PC-3 (cell line): ENCODE data around the gene YPEL3. TPM values are rescaled to one million over a fixed set of nuclear protein-coding genes. Genes with fewer than 3 reads are reported as not detected.

Experiments
- ATAC-seq: fragments of 200-7000 bp; cut with Tn5 transposase; 2 replicates; pipeline ENCODE4 v1.9.1; 2020; ENCODE audit warnings: mild to moderate bottlenecking, moderate library complexity
- BruUV-seq: library from RNA; stranded (reverse); fragments of 400-500 nt; replicated peaks from 2 replicates; lab custom pipeline; 2021; lab: Mats Ljungman, UMichigan
- CTCF ChIA-PET: fragments of 300-600 bp; sonication (Branson Sonifier 250); formaldehyde crosslinking; loops from one replicate; lab custom pipeline; 2022; ENCODE audit warnings: antibody characterized with exemption; lab: Charles Lee
- POLR2A ChIA-PET: fragments of 300-600 bp; sonication (Branson Sonifier 250); formaldehyde crosslinking; loops from one replicate; lab custom pipeline; 2022; ENCODE audit warnings: antibody characterized with exemption; ENCODE audit not compliant: unreplicated experiment; lab: Charles Lee
- DNase-seq: peaks from one replicate; pipeline ENCODE4 v3.0.0-alpha.2; 2015
- H2AFZ ChIP-seq: fragments of 300-600 bp; sonication (generic); 2 replicates; pipeline ENCODE4 v1.6.0; 2016; ENCODE audit warnings: antibody characterized with exemption, low read length
- H3F3A ChIP-seq: fragments of 300-600 bp; sonication (generic); one replicate; pipeline ENCODE4 v1.6.0; 2017; ENCODE audit warnings: antibody characterized with exemption, low read length, control low read depth, mild to moderate bottlenecking; ENCODE audit not compliant: unreplicated experiment
- H3K27ac ChIP-seq: fragments of 300-600 bp; sonication (generic); 2 replicates; pipeline ENCODE4 v1.5.1; 2016; ENCODE audit warnings: mild to moderate bottlenecking, low read length
- H3K27me3 ChIP-seq: fragments of 300-600 bp; sonication (generic); 2 replicates; pipeline ENCODE4 v1.6.1; 2016; ENCODE audit warnings: low read length, mixed read lengths
- H3K36me3 ChIP-seq: fragments of 300-600 bp; sonication (generic); 2 replicates; pipeline ENCODE4 v1.6.1; 2016; ENCODE audit warnings: low read depth, mixed run types, low read length, mixed read lengths
- H3K4me1 ChIP-seq: fragments of 300-600 bp; sonication (generic); 2 replicates; pipeline ENCODE4 v1.5.1; 2016; ENCODE audit warnings: low read length; ENCODE audit not compliant: insufficient read depth
- H3K4me2 ChIP-seq: fragments of 300-600 bp; sonication (generic); 2 replicates; pipeline ENCODE4 v1.6.0; 2016; ENCODE audit warnings: low read length
- H3K4me3 ChIP-seq: fragments of 300-600 bp; sonication (generic); 2 replicates; pipeline ENCODE4 v1.5.1; 2016; ENCODE audit warnings: mild to moderate bottlenecking, low read length, mixed read lengths
- H3K79me2 ChIP-seq: fragments of 300-600 bp; sonication (generic); 2 replicates; pipeline ENCODE4 v1.6.1; 2017; ENCODE audit warnings: low read length, mixed read lengths
- H3K9ac ChIP-seq: fragments of 300-600 bp; sonication (generic); 2 replicates; pipeline ENCODE4 v1.6.0; 2016; ENCODE audit warnings: mild to moderate bottlenecking, low read length
- H3K9me2 ChIP-seq: fragments of 300-600 bp; sonication (generic); replicated peaks from 2 replicates; pipeline ENCODE4 v1.6.1; 2016; ENCODE audit warnings: mixed run types, low read length, mixed read lengths
- H3K9me3 ChIP-seq: fragments of 300-600 bp; sonication (generic); 2 replicates; pipeline ENCODE4 v1.6.1; 2016; ENCODE audit warnings: low read length, mixed read lengths
- H4K20me1 ChIP-seq: fragments of 300-600 bp; sonication (generic); 2 replicates; pipeline ENCODE4 v1.6.1; 2016; ENCODE audit warnings: low read length, mixed read lengths
- CTCF ChIP-seq: fragments of 300-600 bp; sonication (generic); conservative IDR thresholded peaks from 2 replicates; pipeline ENCODE4 v1.5.1; 2017; ENCODE audit warnings: antibody characterized with exemption, low read depth, mild to moderate bottlenecking, low read length
- EZH2 ChIP-seq: fragments of 300-600 bp; sonication (generic); IDR thresholded peaks from one replicate; pipeline ENCODE4 v1.6.1; 2017; ENCODE audit warnings: antibody characterized with exemption, mild to moderate bottlenecking, low read length; ENCODE audit not compliant: unreplicated experiment
- EZH2phosphoT487 ChIP-seq: fragments of 300-600 bp; sonication (generic); IDR thresholded peaks from 2 replicates; pipeline ENCODE4 v1.6.1; 2018; ENCODE audit warnings: mild to moderate bottlenecking, antibody characterized with exemption, low read length, borderline replicate concordance
- intact Hi-C: fragments of 100-400 bp; cut with micrococcal nuclease; formaldehyde crosslinking; loops from 2 replicates; pipeline ENCODE4 v1.9.0; 2023
- total RNA-seq: library from RNA; depleted of rRNA; stranded (reverse); fragments of >200 nt; gene quantifications from 2 replicates; pipeline ENCODE4 v1.2.3, GENCODE V29; 2014

The YPEL3 gene
- total RNA-seq, 1 experiment from 2014 or later: 7.7 TPM

- Histone ChIP-seq H3K79me2 (no peaks in the 10 kb centered on the region), H3F3A (no peaks in the 10 kb centered on the region), H3K9me2 (no peaks in the 10 kb centered on the region), H3K27ac (no peak overlapping the region), H2AFZ (0 out of 2 replicates have a peak overlapping the region, but pooled peaks have one; percentile 71), H4K20me1 (no peaks in the 10 kb centered on the region), H3K36me3 (no peaks in the 10 kb centered on the region; the same call in 1 of the 2 replicates), H3K4me2 (no peak overlapping the region), H3K9ac (no peak overlapping the region), H3K4me3 (no peak overlapping the region), H3K4me1 (peaks cover 8% of the 10 kb centered on the region; the same call in 1 of the 2 replicates), H3K27me3 (no peaks in the 10 kb centered on the region), H3K9me3 (peaks cover 5% of the 10 kb centered on the region; the same call in 1 of the 2 replicates)
- DNase-seq (no peak), ATAC-seq (no peak)
- ChIA-PET CTCF (no interaction called here), POLR2A (no interaction called here)
- no TSS peak for BruUV-seq
- intact Hi-C loops: no loop called here
- no peak for TF ChIP-seq CTCF
Observed at GRCh38 chr16:30096862-30097563, 1.0 kb upstream of the YPEL3 start.

GRCh38 chr16:30095166-30096078, 591 bp downstream of the YPEL3 start:
- no peaks in the 10 kb centered on the region; the same call in 1 of the 2 replicates for H3K36me3 ChIP-seq
- POLR2A ChIA-PET: no interaction called here
- ATAC-seq (no peak), DNase-seq (no peak)
- TF ChIP-seq EZH2: no peak
- no peak for TF ChIP-seq EZH2phosphoT487
- TF ChIP-seq CTCF: no peak
- intact Hi-C loops: no loop called here
- no peak overlapping the region for H3K9ac ChIP-seq
- peak overlapping the region; percentile 68 for H3K4me2 ChIP-seq
- H3K9me2 ChIP-seq: no peaks in the 10 kb centered on the region
- H3K4me1 ChIP-seq: peaks cover 20% of the 10 kb centered on the region
- no peak overlapping the region for H3K27ac ChIP-seq
- peaks cover 4% of the 10 kb centered on the region for H3F3A ChIP-seq
- no peaks in the 10 kb centered on the region for H4K20me1 ChIP-seq
- CTCF ChIA-PET: no interaction called here
- H3K9me3 ChIP-seq: peaks cover 5% of the 10 kb centered on the region; the same call in 1 of the 2 replicates
- H2AFZ ChIP-seq: no peak overlapping the region
- H3K79me2 ChIP-seq: no peaks in the 10 kb centered on the region
- peak overlapping the region; percentile 40 for H3K4me3 ChIP-seq
- no peaks in the 10 kb centered on the region for H3K27me3 ChIP-seq
- TSS peak; percentile 23 for BruUV-seq
